K562 (cell line): Measurements from ENCODE around the gene GRIN2D. TPM values are rescaled to one million over a fixed set of nuclear protein-coding genes. Genes with fewer than 3 reads are reported as not detected.

Experiments used
- ASH1L ChIP-seq: fragments of 450-650 bp; IDR thresholded peaks from 2 replicates; pipeline ENCODE4 v1.6.1; 2018; ENCODE audit warnings: borderline replicate concordance, mild to moderate bottlenecking, low read depth; ENCODE audit not compliant: partially characterized antibody
- CBFB ChIP-seq: sonication (generic); formaldehyde crosslinking; IDR thresholded peaks from 2 replicates; pipeline ENCODE4 v1.4.0; 2020; ENCODE audit warnings: mild to moderate bottlenecking, missing genetic modification reagents
- CBX3 ChIP-seq, 2 experiments: IDR thresholded peaks; 1 replicate in 1 of 2; 2 replicates in 1 of 2; pipeline ENCODE4 v1.6.1; 2012; ENCODE audit warnings: inconsistent platforms in 2 of 2, low read length in 2 of 2, borderline replicate concordance in 1 of 2, control low read depth in 1 of 2
- FOXP1 ChIP-seq: sonication (generic); formaldehyde crosslinking; IDR thresholded peaks from 2 replicates; pipeline ENCODE4 v1.8.0; 2022; ENCODE audit warnings: mild to moderate bottlenecking, missing genetic modification reagents
- HDAC2 ChIP-seq: fragments of 450-650 bp; IDR thresholded peaks from 2 replicates; pipeline ENCODE4 v1.6.1; 2016; ENCODE audit warnings: mild to moderate bottlenecking
- KDM1A ChIP-seq, 2 experiments: fragments of 450-650 bp; IDR thresholded peaks; 2 replicates each; pipeline ENCODE4 v1.6.1; 2016; ENCODE audit warnings: mild to moderate bottlenecking in 2 of 2
- KLF6 ChIP-seq: fragments of 250-450 bp; sonication (Bioruptor Pico); IDR thresholded peaks from 2 replicates; pipeline ENCODE4 v1.4.0; 2020; ENCODE audit warnings: mild to moderate bottlenecking, moderate library complexity, borderline replicate concordance
- MLLT1 ChIP-seq, 2 experiments: fragments of 450-650 bp; IDR thresholded peaks; 2 replicates each; pipeline ENCODE4 v1.6.1; 2016
- MTA1 ChIP-seq: fragments of 450-650 bp; IDR thresholded peaks from 2 replicates; pipeline ENCODE4 v1.6.1; 2017; ENCODE audit warnings: borderline replicate concordance
- NFE2L1 ChIP-seq: fragments of 450-650 bp; IDR thresholded peaks from 2 replicates; pipeline ENCODE4 v1.6.1; 2016; ENCODE audit warnings: missing genetic modification characterization, low read depth, mild to moderate bottlenecking, missing compliant biosample characterization, moderate library complexity, borderline replicate concordance
- NR2C1 ChIP-seq, 2 experiments: fragments of 450-650 bp; IDR thresholded peaks; 2 replicates each; pipeline ENCODE4 v1.6.1; 2017; ENCODE audit warnings: mild to moderate bottlenecking in 2 of 2, antibody characterized with exemption in 1 of 2, inconsistent platforms in 1 of 2, missing compliant biosample characterization in 1 of 2, missing genetic modification characterization in 1 of 2
- TAL1 ChIP-seq: fragments of 450-650 bp; IDR thresholded peaks from 2 replicates; pipeline ENCODE4 v1.6.1; 2016; ENCODE audit warnings: mild to moderate bottlenecking
- ZSCAN29 ChIP-seq: fragments of 450-650 bp; IDR thresholded peaks from 2 replicates; pipeline ENCODE4 v1.6.1; 2017
- polyA plus RNA-seq, 8 experiments: library from polyadenylated mRNA; depleted of rRNA in 4 of 8; stranded (reverse) in 5 of 8; unstranded in 3 of 8; fragments of >200 nt; fragmentation: Nextera tagmentation in 2 of 8; fragmentation: Illumina TruSeq in 1 of 8; extraction: Ambion mirVana in 2 of 8; extraction: Trizol in 1 of 8; gene quantifications; 2 replicates each; pipeline versions ENCODE4 v1.2.1 to v1.2.3, GENCODE V29; 2011 to 2014; ENCODE audit warnings: inconsistent platforms in 1 of 8, missing spikeins in 1 of 8
- total RNA-seq, 7 experiments: library from RNA; depleted of rRNA in 6 of 7; stranded (reverse); fragments of >200 nt in 6 of 7; fragmentation: Illumina TruSeq in 2 of 7; extraction: Trizol in 2 of 7; gene quantifications; 2 replicates each; pipeline versions ENCODE4 v1.2.1 to v1.2.3, GENCODE V29; 2011 to 2021; ENCODE audit warnings: low replicate concordance in 1 of 7
- TF ChIP-seq, protein P1 (sequence below): fragments of 450-650 bp; IDR thresholded peaks from 2 replicates; pipeline ENCODE4 v1.6.1; 2016; ENCODE audit warnings: mild to moderate bottlenecking, moderate library complexity
- TF ChIP-seq, protein P2 (sequence below): sonication (generic); formaldehyde crosslinking; IDR thresholded peaks from 2 replicates; pipeline ENCODE4 v1.8.0; 2022; ENCODE audit warnings: mild to moderate bottlenecking, missing genetic modification reagents

Gene GRIN2D
- total and polyA plus RNA-seq, 9 of the 15 experiments (the other 6 are each of a cell fraction or from before 2014, with no cell fraction given), result 0.32 to 31.5 (median 1.8) TPM

GRCh38 chr19:48398102-48398374, 4.6 kb downstream of the GRIN2D start (continued):
- no peak for TF ChIP-seq KLF6
- peak in 1 of 2 experiments; percentile 1; a peak in 1 of 4 replicates for TF ChIP-seq MLLT1 (IDR thresholded peaks at IDR 0.05)
- peak in 1 of 2 experiments; percentile 6; a peak in 1 of 4 replicates for TF ChIP-seq KDM1A (IDR thresholded peaks at IDR 0.05)
- 0 out of 2 replicates have a peak, but pooled peaks have one; percentile 3 for TF ChIP-seq CBFB (CRISPR knock-in tag)
- TF ChIP-seq, protein P1, sequence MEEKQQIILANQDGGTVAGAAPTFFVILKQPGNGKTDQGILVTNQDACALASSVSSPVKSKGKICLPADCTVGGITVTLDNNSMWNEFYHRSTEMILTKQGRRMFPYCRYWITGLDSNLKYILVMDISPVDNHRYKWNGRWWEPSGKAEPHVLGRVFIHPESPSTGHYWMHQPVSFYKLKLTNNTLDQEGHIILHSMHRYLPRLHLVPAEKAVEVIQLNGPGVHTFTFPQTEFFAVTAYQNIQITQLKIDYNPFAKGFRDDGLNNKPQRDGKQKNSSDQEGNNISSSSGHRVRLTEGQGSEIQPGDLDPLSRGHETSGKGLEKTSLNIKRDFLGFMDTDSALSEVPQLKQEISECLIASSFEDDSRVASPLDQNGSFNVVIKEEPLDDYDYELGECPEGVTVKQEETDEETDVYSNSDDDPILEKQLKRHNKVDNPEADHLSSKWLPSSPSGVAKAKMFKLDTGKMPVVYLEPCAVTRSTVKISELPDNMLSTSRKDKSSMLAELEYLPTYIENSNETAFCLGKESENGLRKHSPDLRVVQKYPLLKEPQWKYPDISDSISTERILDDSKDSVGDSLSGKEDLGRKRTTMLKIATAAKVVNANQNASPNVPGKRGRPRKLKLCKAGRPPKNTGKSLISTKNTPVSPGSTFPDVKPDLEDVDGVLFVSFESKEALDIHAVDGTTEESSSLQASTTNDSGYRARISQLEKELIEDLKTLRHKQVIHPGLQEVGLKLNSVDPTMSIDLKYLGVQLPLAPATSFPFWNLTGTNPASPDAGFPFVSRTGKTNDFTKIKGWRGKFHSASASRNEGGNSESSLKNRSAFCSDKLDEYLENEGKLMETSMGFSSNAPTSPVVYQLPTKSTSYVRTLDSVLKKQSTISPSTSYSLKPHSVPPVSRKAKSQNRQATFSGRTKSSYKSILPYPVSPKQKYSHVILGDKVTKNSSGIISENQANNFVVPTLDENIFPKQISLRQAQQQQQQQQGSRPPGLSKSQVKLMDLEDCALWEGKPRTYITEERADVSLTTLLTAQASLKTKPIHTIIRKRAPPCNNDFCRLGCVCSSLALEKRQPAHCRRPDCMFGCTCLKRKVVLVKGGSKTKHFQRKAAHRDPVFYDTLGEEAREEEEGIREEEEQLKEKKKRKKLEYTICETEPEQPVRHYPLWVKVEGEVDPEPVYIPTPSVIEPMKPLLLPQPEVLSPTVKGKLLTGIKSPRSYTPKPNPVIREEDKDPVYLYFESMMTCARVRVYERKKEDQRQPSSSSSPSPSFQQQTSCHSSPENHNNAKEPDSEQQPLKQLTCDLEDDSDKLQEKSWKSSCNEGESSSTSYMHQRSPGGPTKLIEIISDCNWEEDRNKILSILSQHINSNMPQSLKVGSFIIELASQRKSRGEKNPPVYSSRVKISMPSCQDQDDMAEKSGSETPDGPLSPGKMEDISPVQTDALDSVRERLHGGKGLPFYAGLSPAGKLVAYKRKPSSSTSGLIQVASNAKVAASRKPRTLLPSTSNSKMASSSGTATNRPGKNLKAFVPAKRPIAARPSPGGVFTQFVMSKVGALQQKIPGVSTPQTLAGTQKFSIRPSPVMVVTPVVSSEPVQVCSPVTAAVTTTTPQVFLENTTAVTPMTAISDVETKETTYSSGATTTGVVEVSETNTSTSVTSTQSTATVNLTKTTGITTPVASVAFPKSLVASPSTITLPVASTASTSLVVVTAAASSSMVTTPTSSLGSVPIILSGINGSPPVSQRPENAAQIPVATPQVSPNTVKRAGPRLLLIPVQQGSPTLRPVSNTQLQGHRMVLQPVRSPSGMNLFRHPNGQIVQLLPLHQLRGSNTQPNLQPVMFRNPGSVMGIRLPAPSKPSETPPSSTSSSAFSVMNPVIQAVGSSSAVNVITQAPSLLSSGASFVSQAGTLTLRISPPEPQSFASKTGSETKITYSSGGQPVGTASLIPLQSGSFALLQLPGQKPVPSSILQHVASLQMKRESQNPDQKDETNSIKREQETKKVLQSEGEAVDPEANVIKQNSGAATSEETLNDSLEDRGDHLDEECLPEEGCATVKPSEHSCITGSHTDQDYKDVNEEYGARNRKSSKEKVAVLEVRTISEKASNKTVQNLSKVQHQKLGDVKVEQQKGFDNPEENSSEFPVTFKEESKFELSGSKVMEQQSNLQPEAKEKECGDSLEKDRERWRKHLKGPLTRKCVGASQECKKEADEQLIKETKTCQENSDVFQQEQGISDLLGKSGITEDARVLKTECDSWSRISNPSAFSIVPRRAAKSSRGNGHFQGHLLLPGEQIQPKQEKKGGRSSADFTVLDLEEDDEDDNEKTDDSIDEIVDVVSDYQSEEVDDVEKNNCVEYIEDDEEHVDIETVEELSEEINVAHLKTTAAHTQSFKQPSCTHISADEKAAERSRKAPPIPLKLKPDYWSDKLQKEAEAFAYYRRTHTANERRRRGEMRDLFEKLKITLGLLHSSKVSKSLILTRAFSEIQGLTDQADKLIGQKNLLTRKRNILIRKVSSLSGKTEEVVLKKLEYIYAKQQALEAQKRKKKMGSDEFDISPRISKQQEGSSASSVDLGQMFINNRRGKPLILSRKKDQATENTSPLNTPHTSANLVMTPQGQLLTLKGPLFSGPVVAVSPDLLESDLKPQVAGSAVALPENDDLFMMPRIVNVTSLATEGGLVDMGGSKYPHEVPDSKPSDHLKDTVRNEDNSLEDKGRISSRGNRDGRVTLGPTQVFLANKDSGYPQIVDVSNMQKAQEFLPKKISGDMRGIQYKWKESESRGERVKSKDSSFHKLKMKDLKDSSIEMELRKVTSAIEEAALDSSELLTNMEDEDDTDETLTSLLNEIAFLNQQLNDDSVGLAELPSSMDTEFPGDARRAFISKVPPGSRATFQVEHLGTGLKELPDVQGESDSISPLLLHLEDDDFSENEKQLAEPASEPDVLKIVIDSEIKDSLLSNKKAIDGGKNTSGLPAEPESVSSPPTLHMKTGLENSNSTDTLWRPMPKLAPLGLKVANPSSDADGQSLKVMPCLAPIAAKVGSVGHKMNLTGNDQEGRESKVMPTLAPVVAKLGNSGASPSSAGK, result no peak
- no peak for TF ChIP-seq TAL1
- no peak for TF ChIP-seq FOXP1 (CRISPR knock-in tag)
- TF ChIP-seq NFE2L1 (tag), result no peak
- TF ChIP-seq NR2C1 (IDR thresholded peaks at IDR 0.05), result no peak
- no peak for TF ChIP-seq NR2C1 (tag; IDR thresholded peaks at IDR 0.05)
- TF ChIP-seq, protein P2, sequence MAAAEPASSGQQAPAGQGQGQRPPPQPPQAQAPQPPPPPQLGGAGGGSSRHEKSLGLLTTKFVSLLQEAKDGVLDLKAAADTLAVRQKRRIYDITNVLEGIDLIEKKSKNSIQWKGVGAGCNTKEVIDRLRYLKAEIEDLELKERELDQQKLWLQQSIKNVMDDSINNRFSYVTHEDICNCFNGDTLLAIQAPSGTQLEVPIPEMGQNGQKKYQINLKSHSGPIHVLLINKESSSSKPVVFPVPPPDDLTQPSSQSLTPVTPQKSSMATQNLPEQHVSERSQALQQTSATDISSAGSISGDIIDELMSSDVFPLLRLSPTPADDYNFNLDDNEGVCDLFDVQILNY, result no peak
- no peak for TF ChIP-seq MTA1
- no peak for TF ChIP-seq ZSCAN29
- no peak for TF ChIP-seq ASH1L
- TF ChIP-seq CBX3 (IDR thresholded peaks at IDR 0.05; ENCODE audit: borderline replicate concordance in 1 of 2, low read length in 2 of 2), result no peak
- TF ChIP-seq HDAC2, result 0 out of 2 replicates have a peak, but pooled peaks have one; percentile 65
